LNCaP clone FGC (cell line): ENCODE results near the gene TSHZ2.
A peak's percentile ranks its signal among the peaks of the same experiment; 100 is the strongest.
"Not testable (repeated sequence)": the region's sequence is repeated elsewhere in the genome, so short reads cannot be mapped to it uniquely, and the experiment has no call there.

ENCODE experiments used
- DNase-seq: peaks from one replicate; pipeline ENCODE4 v3.0.0-alpha.2; 2011; ENCODE audit warnings: low read depth
- H3K4me3 ChIP-seq: 2 replicates; pipeline ENCODE4 v1.5.1; 2011; ENCODE audit warnings: mild to moderate bottlenecking, low read depth, low read length, control low read depth
- CTCF ChIP-seq: IDR thresholded peaks from 2 replicates; pipeline ENCODE4 v1.5.1; 2012; ENCODE audit warnings: mild to moderate bottlenecking; ENCODE audit not compliant: control insufficient read depth, insufficient read depth; ENCODE audit errors: extremely low read depth

Gene TSHZ2

GRCh38 chr20:53425481-53425880, 453.3 kb downstream of the TSHZ2 start:
- TF ChIP-seq CTCF, result no peak
- no peak overlapping the region for H3K4me3 ChIP-seq
- peak; percentile 46 for DNase-seq

GRCh38 chr20:53425941-53426340, 453.8 kb downstream of the TSHZ2 start:
- DNase-seq, result no peak
- no peak overlapping the region for H3K4me3 ChIP-seq
- no peak for TF ChIP-seq CTCF

GRCh38 chr20:53426766-53427312, 454.7 kb downstream of the TSHZ2 start:
- no peak for DNase-seq

GRCh38 chr20:53427951-53428350, 455.8 kb downstream of the TSHZ2 start:
- no peak overlapping the region for H3K4me3 ChIP-seq
- DNase-seq, result no peak
- TF ChIP-seq CTCF, result no peak

More at GRCh38 chr20:53426766-53427312, 454.7 kb downstream of the TSHZ2 start:
- no peak overlapping the region for H3K4me3 ChIP-seq
- no peak for TF ChIP-seq CTCF

GRCh38 chr20:53428588-53428987, 456.4 kb downstream of the TSHZ2 start:
- no peak for TF ChIP-seq CTCF
- no peak for DNase-seq
- no peak overlapping the region for H3K4me3 ChIP-seq

- TF ChIP-seq CTCF, result no peak
- DNase-seq, result no peak
- no peak overlapping the region for H3K4me3 ChIP-seq
Observed at GRCh38 chr20:53428996-53429395, 456.8 kb downstream of the TSHZ2 start.

GRCh38 chr20:53434662-53435061, 462.5 kb downstream of the TSHZ2 start:
- no peak for TF ChIP-seq CTCF
- DNase-seq, result no peak
- no peak overlapping the region for H3K4me3 ChIP-seq

GRCh38 chr20:53436927-53437326, 464.8 kb downstream of the TSHZ2 start:
- not testable (repeated sequence) for H3K4me3 ChIP-seq, DNase-seq
